T-helper 1 cell (primary cell): ENCODE results near the gene UBASH3B.
A peak's percentile ranks its signal among the peaks of the same experiment; 100 is the strongest.

Experiments used
- DNase-seq, 5 donors: peaks; one replicate each; pipeline ENCODE4 v3.0.0-alpha.2; 2012 to 2020

Gene UBASH3B

GRCh38 chr11:122791411-122791810 is 135.9 kb downstream of the UBASH3B start:
- no peak for DNase-seq

- DNase-seq, result no peak
Measured at GRCh38 chr11:122791836-122792235, 136.3 kb downstream of the UBASH3B start.

- no peak for DNase-seq
Measured at GRCh38 chr11:122793515-122793914, 138.0 kb downstream of the UBASH3B start.

GRCh38 chr11:122795307-122795706 is 139.8 kb downstream of the UBASH3B start:
- no peak for DNase-seq

- DNase-seq, result peak; percentile 18 to 55 (median 35)
Measured at GRCh38 chr11:122796128-122796717, 140.7 kb downstream of the UBASH3B start.

- DNase-seq, result no peak
Measured at GRCh38 chr11:122797651-122798050, 142.1 kb downstream of the UBASH3B start.

GRCh38 chr11:122799406-122800105 is 144.0 kb downstream of the UBASH3B start:
- DNase-seq, result no peak

GRCh38 chr11:122802876-122803275 is 147.4 kb downstream of the UBASH3B start:
- DNase-seq, result no peak

- DNase-seq, result no peak
Measured at GRCh38 chr11:122803306-122803705, 147.8 kb downstream of the UBASH3B start.

- no peak for DNase-seq
Measured at GRCh38 chr11:122803716-122804115, 148.2 kb downstream of the UBASH3B start.

GRCh38 chr11:122804161-122804560 is 148.6 kb downstream of the UBASH3B start:
- DNase-seq, result no peak

GRCh38 chr11:122804796-122805195 is 149.3 kb downstream of the UBASH3B start:
- DNase-seq, result no peak

GRCh38 chr11:122807731-122808477 is 152.4 kb downstream of the UBASH3B start:
- no peak for DNase-seq

GRCh38 chr11:122808478-122808869 is 153.0 kb downstream of the UBASH3B start:
- no peak for DNase-seq

GRCh38 chr11:122809866-122810265 is 154.3 kb downstream of the UBASH3B start:
- no peak for DNase-seq

GRCh38 chr11:122811721-122812120 is 156.2 kb downstream of the UBASH3B start:
- DNase-seq, result no peak

- no peak for DNase-seq
Measured at GRCh38 chr11:122812638-122813037, 157.1 kb downstream of the UBASH3B start.

GRCh38 chr11:122813176-122813893 is 157.8 kb downstream of the UBASH3B start:
- DNase-seq, result no peak

- no peak for DNase-seq
Measured at GRCh38 chr11:122813894-122814270, 158.4 kb downstream of the UBASH3B start.

GRCh38 chr11:122814401-122814800 is 158.9 kb downstream of the UBASH3B start:
- no peak for DNase-seq

GRCh38 chr11:122815900-122816299 is 160.4 kb downstream of the UBASH3B start:
- DNase-seq, result no peak

- no peak for DNase-seq
Measured at GRCh38 chr11:122816761-122817520, 161.4 kb downstream of the UBASH3B start.

GRCh38 chr11:122820158-122820557 is 164.6 kb downstream of the UBASH3B start:
- DNase-seq, result no peak
